ENCODE results near the gene ERO1A.

GRCh38 chr14:52733824-52734223, 38.5 kb upstream of the ERO1A start:
- TF ChIP-seq, protein P1, sequence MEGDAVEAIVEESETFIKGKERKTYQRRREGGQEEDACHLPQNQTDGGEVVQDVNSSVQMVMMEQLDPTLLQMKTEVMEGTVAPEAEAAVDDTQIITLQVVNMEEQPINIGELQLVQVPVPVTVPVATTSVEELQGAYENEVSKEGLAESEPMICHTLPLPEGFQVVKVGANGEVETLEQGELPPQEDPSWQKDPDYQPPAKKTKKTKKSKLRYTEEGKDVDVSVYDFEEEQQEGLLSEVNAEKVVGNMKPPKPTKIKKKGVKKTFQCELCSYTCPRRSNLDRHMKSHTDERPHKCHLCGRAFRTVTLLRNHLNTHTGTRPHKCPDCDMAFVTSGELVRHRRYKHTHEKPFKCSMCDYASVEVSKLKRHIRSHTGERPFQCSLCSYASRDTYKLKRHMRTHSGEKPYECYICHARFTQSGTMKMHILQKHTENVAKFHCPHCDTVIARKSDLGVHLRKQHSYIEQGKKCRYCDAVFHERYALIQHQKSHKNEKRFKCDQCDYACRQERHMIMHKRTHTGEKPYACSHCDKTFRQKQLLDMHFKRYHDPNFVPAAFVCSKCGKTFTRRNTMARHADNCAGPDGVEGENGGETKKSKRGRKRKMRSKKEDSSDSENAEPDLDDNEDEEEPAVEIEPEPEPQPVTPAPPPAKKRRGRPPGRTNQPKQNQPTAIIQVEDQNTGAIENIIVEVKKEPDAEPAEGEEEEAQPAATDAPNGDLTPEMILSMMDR (IDR thresholded peaks at IDR 0.05; ENCODE audit: poor library complexity) = no peak
- no peak for TF ChIP-seq EZH2phosphoT487 (IDR thresholded peaks at IDR 0.05; ENCODE audit: low read depth, severe bottlenecking, unreplicated experiment)

Measured in hepatocyte (in vitro differentiated cells).